HCT116 (cell line): Measurements from ENCODE around the gene KMT2E. TPM values are rescaled to one million over a fixed set of nuclear protein-coding genes. Genes with fewer than 3 reads are reported as not detected.
A peak's percentile ranks its signal among the peaks of the same experiment; 100 is the strongest.

Source experiments
- ATAC-seq: fragments of 200-7000 bp; cut with Tn5 transposase; 2 replicates; pipeline ENCODE4 v1.9.1; 2020; ENCODE audit warnings: mild to moderate bottlenecking, moderate library complexity
- BruUV-seq: library from RNA; stranded (reverse); fragments of 400-500 nt; replicated peaks from 2 replicates; lab custom pipeline; 2021; lab: Mats Ljungman, UMichigan
- CTCF ChIA-PET: fragments of 300-600 bp; sonication (Branson Sonifier 250); formaldehyde crosslinking; loops from one replicate; lab custom pipeline; 2021; ENCODE audit warnings: antibody characterized with exemption; lab: Charles Lee
- POLR2A ChIA-PET: fragments of 300-600, 350-600 bp; sonication (Branson Sonifier 250); formaldehyde crosslinking; loops from one replicate; lab custom pipeline; 2021; ENCODE audit warnings: antibody characterized with exemption; lab: Charles Lee
- RAD21 ChIA-PET, 2 experiments: fragments of 300-600 bp; sonication (Branson Sonifier 250); formaldehyde crosslinking; loops; one replicate each; lab custom pipeline; 2023; ENCODE audit warnings: low total read pairs in 2 of 2; ENCODE audit not compliant: uncharacterized antibody in 2 of 2, unreplicated experiment in 2 of 2, low non-redundant PET in 1 of 2; lab: Charles Lee
- DNase-seq: peaks from one replicate; pipeline ENCODE4 v3.0.0-alpha.2; 2010; ENCODE audit warnings: low read depth, low spot score
- H2AFZ ChIP-seq: fragments of 200-600 bp; shearing (Covaris generic), sonication (generic); 2 replicates; pipeline ENCODE4 v1.6.1; 2017; ENCODE audit warnings: low read depth, mixed run types, mixed read lengths, antibody characterized with exemption, low read length; ENCODE audit not compliant: poor library complexity, severe bottlenecking
- H3K27ac ChIP-seq: 2 replicates; pipeline ENCODE4 v1.5.1; 2012; ENCODE audit warnings: low read depth, low read length
- H3K27me3 ChIP-seq: fragments of 200-600 bp; sonication (generic); 2 replicates; pipeline ENCODE4 v1.6.1; 2016; ENCODE audit warnings: mixed run types, low read length, mixed read lengths; ENCODE audit not compliant: insufficient read depth
- H3K36me3 ChIP-seq, 2 experiments: fragments of 200-500 bp in 1 of 2; fragments of 200-600 bp in 1 of 2; sonication (Bioruptor generic) in 1 of 2; sonication (generic) in 1 of 2; 2 replicates each; pipeline versions ENCODE4 v1.5.1 to v1.6.1; 2014 to 2016; ENCODE audit warnings: low read length in 2 of 2, inconsistent platforms in 1 of 2, mixed read lengths in 1 of 2, mixed run types in 1 of 2; ENCODE audit not compliant: insufficient read depth in 2 of 2, control insufficient read depth in 1 of 2
- H3K4me1 ChIP-seq, 2 experiments: fragments of 200-600 bp in 1 of 2; sonication (generic) in 1 of 2; 2 replicates each; pipeline versions ENCODE4 v1.5.1 to v1.6.1; 2012 to 2017; ENCODE audit warnings: low read length in 2 of 2, inconsistent platforms in 1 of 2, mild to moderate bottlenecking in 1 of 2, mixed read lengths in 1 of 2, mixed run types in 1 of 2, moderate library complexity in 1 of 2; ENCODE audit not compliant: insufficient read depth in 2 of 2, control insufficient read depth in 1 of 2
- H3K4me2 ChIP-seq: fragments of 200-600 bp; sonication (generic); 2 replicates; pipeline ENCODE4 v1.6.1; 2017; ENCODE audit warnings: mixed run types, low read length, mixed read lengths
- H3K4me3 ChIP-seq, 2 experiments: fragments of 200-600 bp in 1 of 2; sonication (generic) in 1 of 2; replicated peaks in 1 of 2; 2 replicates each; pipeline ENCODE4 v1.5.1; 2011 to 2016; ENCODE audit warnings: low read length in 2 of 2, control low read depth in 1 of 2, low read depth in 1 of 2, mild to moderate bottlenecking in 1 of 2, mixed read lengths in 1 of 2, mixed run types in 1 of 2
- H3K79me2 ChIP-seq: fragments of 200-600 bp; sonication (generic); 2 replicates; pipeline ENCODE4 v1.6.1; 2017; ENCODE audit warnings: mild to moderate bottlenecking, mixed run types, low read length, moderate library complexity, mixed read lengths; ENCODE audit not compliant: insufficient read depth
- H3K9ac ChIP-seq: fragments of 200-600 bp; sonication (generic); 2 replicates; pipeline ENCODE4 v1.6.1; 2016; ENCODE audit warnings: low read length, mixed read lengths
- H3K9me2 ChIP-seq: fragments of 200-600 bp; sonication (generic), shearing (Covaris generic); 2 replicates; pipeline ENCODE4 v1.6.1; 2017; ENCODE audit warnings: mixed run types, mild to moderate bottlenecking, moderate library complexity; ENCODE audit not compliant: insufficient read depth
- H3K9me3 ChIP-seq, 2 experiments: fragments of 200-500 bp in 1 of 2; fragments of 200-600 bp in 1 of 2; sonication (Bioruptor generic) in 1 of 2; sonication (generic) in 1 of 2; 2 replicates each; pipeline ENCODE4 v1.6.1; 2014 to 2017; ENCODE audit warnings: low read length in 2 of 2, mixed read lengths in 2 of 2, inconsistent platforms in 1 of 2, low read depth in 1 of 2, mild to moderate bottlenecking in 1 of 2, mixed run types in 1 of 2, moderate library complexity in 1 of 2; ENCODE audit not compliant: control insufficient read depth in 1 of 2, insufficient read depth in 1 of 2
- H4K20me1 ChIP-seq: fragments of 200-600 bp; sonication (generic), shearing (Covaris generic); 2 replicates; pipeline ENCODE4 v1.6.1; 2017; ENCODE audit warnings: mixed run types, mild to moderate bottlenecking, moderate library complexity; ENCODE audit not compliant: insufficient read depth
- CBX3 ChIP-seq: IDR thresholded peaks from 2 replicates; pipeline ENCODE4 v1.6.1; 2012; ENCODE audit warnings: low read depth
- CEBPB ChIP-seq: IDR thresholded peaks from 2 replicates; pipeline ENCODE4 v1.6.1; 2012; ENCODE audit warnings: low read depth
- ELF1 ChIP-seq: IDR thresholded peaks from 2 replicates; pipeline ENCODE4 v1.6.1; 2012; ENCODE audit warnings: low read depth, borderline replicate concordance
- EZH2 ChIP-seq: fragments of 200-600 bp; sonication (generic); IDR thresholded peaks from 2 replicates; pipeline ENCODE4 v1.6.1; 2017; ENCODE audit warnings: antibody characterized with exemption, mixed run types
- EZH2phosphoT487 ChIP-seq: fragments of 200-600 bp; IDR thresholded peaks from 2 replicates; pipeline ENCODE4 v1.6.1; 2018; ENCODE audit warnings: antibody characterized with exemption, borderline replicate concordance
- JUND ChIP-seq: IDR thresholded peaks from 2 replicates; pipeline ENCODE4 v1.6.1; 2012
- POLR2A ChIP-seq: IDR thresholded peaks from 2 replicates; pipeline ENCODE4 v1.7.0; 2011; ENCODE audit warnings: borderline replicate concordance; ENCODE audit not compliant: insufficient read depth, insufficient read length; ENCODE audit errors: extremely low read depth
- POLR2AphosphoS5 ChIP-seq: IDR thresholded peaks from 2 replicates; pipeline ENCODE4 v1.6.1; 2011; ENCODE audit warnings: mild to moderate bottlenecking, low read depth, low read length, moderate library complexity
- RAD21 ChIP-seq: IDR thresholded peaks from 2 replicates; pipeline ENCODE4 v1.6.1; 2012; ENCODE audit warnings: low read depth, mild to moderate bottlenecking
- SP1 ChIP-seq: IDR thresholded peaks from 2 replicates; pipeline ENCODE4 v1.6.1; 2012; ENCODE audit warnings: low read depth
- TCF7L2 ChIP-seq: IDR thresholded peaks from 2 replicates; pipeline ENCODE4 v1.7.0; 2011; ENCODE audit warnings: borderline replicate concordance, inconsistent platforms; ENCODE audit not compliant: insufficient read depth, insufficient read length; ENCODE audit errors: extremely low read depth
- YY1 ChIP-seq: IDR thresholded peaks from 2 replicates; pipeline ENCODE4 v1.6.1; 2011; ENCODE audit warnings: low read length, low read depth, moderate library complexity, mild to moderate bottlenecking; ENCODE audit not compliant: insufficient replicate concordance; ENCODE audit errors: extremely low read depth
- ZFX ChIP-seq: fragments of 450-650 bp; IDR thresholded peaks from 2 replicates; pipeline ENCODE4 v1.6.1; 2017
- intact Hi-C: fragments of 100-400 bp; cut with micrococcal nuclease; formaldehyde crosslinking; loops from 2 replicates; pipeline ENCODE4 v1.10.0; 2022
- total RNA-seq: library from RNA; stranded (reverse); gene quantifications from one replicate; pipeline ENCODE4 v1.2.1, GENCODE V29; 2021; ENCODE audit not compliant: unreplicated experiment
- TF ChIP-seq, protein P1 (sequence below): IDR thresholded peaks from 2 replicates; pipeline ENCODE4 v1.6.1; 2012; ENCODE audit warnings: low read depth
- TF ChIP-seq, protein P2 (sequence below): IDR thresholded peaks from 2 replicates; pipeline ENCODE4 v1.6.1; 2011; ENCODE audit warnings: mild to moderate bottlenecking, low read length, moderate library complexity; ENCODE audit not compliant: insufficient replicate concordance; ENCODE audit errors: extremely low read depth
- TF ChIP-seq, protein P3 (sequence below): IDR thresholded peaks from 2 replicates; pipeline ENCODE4 v1.6.1; 2012
- TF ChIP-seq, protein P4 (sequence below), 3 experiments: fragments of 200-600 bp in 1 of 3; sonication (generic) in 1 of 3; IDR thresholded peaks in 2 of 3; conservative IDR thresholded peaks in 1 of 3; 2 replicates each; pipeline ENCODE4 v1.5.1; 2012 to 2017; ENCODE audit warnings: low read depth in 2 of 3, low read length in 2 of 3, antibody characterized with exemption in 1 of 3, borderline replicate concordance in 1 of 3, control low read depth in 1 of 3, mild to moderate bottlenecking in 1 of 3, mixed read lengths in 1 of 3, mixed run types in 1 of 3, moderate library complexity in 1 of 3; ENCODE audit not compliant: insufficient read depth in 1 of 3
- TF ChIP-seq, protein P5 (sequence below): IDR thresholded peaks from 2 replicates; pipeline ENCODE4 v1.6.1; 2012

The KMT2E gene
- total RNA-seq, 1 experiment from 2014 or later = 39.8 TPM

DNA sequence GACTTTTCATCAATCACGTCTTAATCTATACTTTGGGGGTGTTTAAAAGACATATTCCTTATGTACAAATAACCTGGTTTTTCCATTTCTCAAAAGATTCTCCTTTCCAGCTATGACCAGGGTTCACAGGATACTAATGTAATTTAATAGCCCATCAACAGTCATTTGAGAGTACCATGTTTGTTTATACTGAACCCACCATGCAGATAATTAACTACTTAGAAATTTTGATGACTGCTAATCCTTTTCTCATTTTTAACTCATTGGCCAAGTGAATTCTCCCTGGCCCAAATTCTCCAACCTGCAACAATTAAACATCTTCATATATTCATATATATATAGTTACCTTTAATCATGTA, 28.8 kb upstream of the KMT2E start:
- Histone ChIP-seq H3K9ac (peak overlapping the region; percentile 94; the same call in 1 of the 2 replicates), H3K4me1 (peaks cover 19 to 29% of the 10 kb centered on the region in 2 experiments), H3K9me2 (no peaks in the 10 kb centered on the region), H3K36me3 (no peaks in the 10 kb centered on the region), H2AFZ (no peak overlapping the region), H3K79me2 (peaks cover 48% of the 10 kb centered on the region), H4K20me1 (no peaks in the 10 kb centered on the region), H3K27me3 (no peaks in the 10 kb centered on the region), H3K4me3 (no peak overlapping the region), H3K9me3 (no peaks in the 10 kb centered on the region), H3K4me2 (peak overlapping the region; percentile 88), H3K27ac (peak overlapping the region; percentile 91; the same call in 1 of the 2 replicates)
- ChIA-PET RAD21 (no interaction called here), POLR2A (interaction anchor here (1.1 to 2.5 kb wide), 3 partner anchors 11 to 29 kb away, joined by 3 to 18 read pairs (median 3); partner anchors contain the start of gene KMT2E), CTCF (interaction anchor here (0.8 kb wide), 1 partner anchor 28 kb away, joined by 3 read pairs; no protein-coding TSS in a partner anchor)
- DNase-seq = no peak
- TF ChIP-seq ZFX (no peak), TCF7L2 (no peak), CBX3 (no peak), CEBPB (no peak), ELF1 (no peak), JUND (no peak), SP1 (no peak), EZH2phosphoT487 (no peak), YY1 (no peak), RAD21 (no peak), POLR2AphosphoS5 (no peak), POLR2A (no peak), EZH2 (no peak)
- TF ChIP-seq, protein P1, sequence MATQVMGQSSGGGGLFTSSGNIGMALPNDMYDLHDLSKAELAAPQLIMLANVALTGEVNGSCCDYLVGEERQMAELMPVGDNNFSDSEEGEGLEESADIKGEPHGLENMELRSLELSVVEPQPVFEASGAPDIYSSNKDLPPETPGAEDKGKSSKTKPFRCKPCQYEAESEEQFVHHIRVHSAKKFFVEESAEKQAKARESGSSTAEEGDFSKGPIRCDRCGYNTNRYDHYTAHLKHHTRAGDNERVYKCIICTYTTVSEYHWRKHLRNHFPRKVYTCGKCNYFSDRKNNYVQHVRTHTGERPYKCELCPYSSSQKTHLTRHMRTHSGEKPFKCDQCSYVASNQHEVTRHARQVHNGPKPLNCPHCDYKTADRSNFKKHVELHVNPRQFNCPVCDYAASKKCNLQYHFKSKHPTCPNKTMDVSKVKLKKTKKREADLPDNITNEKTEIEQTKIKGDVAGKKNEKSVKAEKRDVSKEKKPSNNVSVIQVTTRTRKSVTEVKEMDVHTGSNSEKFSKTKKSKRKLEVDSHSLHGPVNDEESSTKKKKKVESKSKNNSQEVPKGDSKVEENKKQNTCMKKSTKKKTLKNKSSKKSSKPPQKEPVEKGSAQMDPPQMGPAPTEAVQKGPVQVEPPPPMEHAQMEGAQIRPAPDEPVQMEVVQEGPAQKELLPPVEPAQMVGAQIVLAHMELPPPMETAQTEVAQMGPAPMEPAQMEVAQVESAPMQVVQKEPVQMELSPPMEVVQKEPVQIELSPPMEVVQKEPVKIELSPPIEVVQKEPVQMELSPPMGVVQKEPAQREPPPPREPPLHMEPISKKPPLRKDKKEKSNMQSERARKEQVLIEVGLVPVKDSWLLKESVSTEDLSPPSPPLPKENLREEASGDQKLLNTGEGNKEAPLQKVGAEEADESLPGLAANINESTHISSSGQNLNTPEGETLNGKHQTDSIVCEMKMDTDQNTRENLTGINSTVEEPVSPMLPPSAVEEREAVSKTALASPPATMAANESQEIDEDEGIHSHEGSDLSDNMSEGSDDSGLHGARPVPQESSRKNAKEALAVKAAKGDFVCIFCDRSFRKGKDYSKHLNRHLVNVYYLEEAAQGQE = no peak
- TF ChIP-seq, protein P2, sequence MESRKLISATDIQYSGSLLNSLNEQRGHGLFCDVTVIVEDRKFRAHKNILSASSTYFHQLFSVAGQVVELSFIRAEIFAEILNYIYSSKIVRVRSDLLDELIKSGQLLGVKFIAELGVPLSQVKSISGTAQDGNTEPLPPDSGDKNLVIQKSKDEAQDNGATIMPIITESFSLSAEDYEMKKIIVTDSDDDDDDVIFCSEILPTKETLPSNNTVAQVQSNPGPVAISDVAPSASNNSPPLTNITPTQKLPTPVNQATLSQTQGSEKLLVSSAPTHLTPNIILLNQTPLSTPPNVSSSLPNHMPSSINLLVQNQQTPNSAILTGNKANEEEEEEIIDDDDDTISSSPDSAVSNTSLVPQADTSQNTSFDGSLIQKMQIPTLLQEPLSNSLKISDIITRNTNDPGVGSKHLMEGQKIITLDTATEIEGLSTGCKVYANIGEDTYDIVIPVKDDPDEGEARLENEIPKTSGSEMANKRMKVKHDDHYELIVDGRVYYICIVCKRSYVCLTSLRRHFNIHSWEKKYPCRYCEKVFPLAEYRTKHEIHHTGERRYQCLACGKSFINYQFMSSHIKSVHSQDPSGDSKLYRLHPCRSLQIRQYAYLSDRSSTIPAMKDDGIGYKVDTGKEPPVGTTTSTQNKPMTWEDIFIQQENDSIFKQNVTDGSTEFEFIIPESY = no peak
- TF ChIP-seq, protein P3, sequence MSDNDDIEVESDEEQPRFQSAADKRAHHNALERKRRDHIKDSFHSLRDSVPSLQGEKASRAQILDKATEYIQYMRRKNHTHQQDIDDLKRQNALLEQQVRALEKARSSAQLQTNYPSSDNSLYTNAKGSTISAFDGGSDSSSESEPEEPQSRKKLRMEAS = no peak
- TF ChIP-seq, protein P4, sequence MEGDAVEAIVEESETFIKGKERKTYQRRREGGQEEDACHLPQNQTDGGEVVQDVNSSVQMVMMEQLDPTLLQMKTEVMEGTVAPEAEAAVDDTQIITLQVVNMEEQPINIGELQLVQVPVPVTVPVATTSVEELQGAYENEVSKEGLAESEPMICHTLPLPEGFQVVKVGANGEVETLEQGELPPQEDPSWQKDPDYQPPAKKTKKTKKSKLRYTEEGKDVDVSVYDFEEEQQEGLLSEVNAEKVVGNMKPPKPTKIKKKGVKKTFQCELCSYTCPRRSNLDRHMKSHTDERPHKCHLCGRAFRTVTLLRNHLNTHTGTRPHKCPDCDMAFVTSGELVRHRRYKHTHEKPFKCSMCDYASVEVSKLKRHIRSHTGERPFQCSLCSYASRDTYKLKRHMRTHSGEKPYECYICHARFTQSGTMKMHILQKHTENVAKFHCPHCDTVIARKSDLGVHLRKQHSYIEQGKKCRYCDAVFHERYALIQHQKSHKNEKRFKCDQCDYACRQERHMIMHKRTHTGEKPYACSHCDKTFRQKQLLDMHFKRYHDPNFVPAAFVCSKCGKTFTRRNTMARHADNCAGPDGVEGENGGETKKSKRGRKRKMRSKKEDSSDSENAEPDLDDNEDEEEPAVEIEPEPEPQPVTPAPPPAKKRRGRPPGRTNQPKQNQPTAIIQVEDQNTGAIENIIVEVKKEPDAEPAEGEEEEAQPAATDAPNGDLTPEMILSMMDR (IDR thresholded peaks at IDR 0.05 in 2 of 3, conservative IDR thresholded peaks at IDR 0.05 in 1 of 3; ENCODE audit: borderline replicate concordance in 1 of 3, insufficient read depth in 1 of 3, low read depth in 2 of 3, low read length in 2 of 3) = no peak
- TF ChIP-seq, protein P5, sequence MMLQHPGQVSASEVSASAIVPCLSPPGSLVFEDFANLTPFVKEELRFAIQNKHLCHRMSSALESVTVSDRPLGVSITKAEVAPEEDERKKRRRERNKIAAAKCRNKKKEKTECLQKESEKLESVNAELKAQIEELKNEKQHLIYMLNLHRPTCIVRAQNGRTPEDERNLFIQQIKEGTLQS = no peak
- BruUV-seq = no TSS peak
- no peak for ATAC-seq
- intact Hi-C loops = loop anchor here (10.0 kb wide), 1 partner anchor 600 kb away; the partner anchor contains the start of gene EFCAB10
